GM18507 (cell line): ENCODE data around the gene CX3CL1.

ENCODE experiments used
- DNase-seq: peaks from one replicate; pipeline ENCODE4 v3.0.0; 2011; ENCODE audit warnings: low read depth; ENCODE audit not compliant: insufficient read length; ENCODE audit errors: extremely low spot score
- FAIRE-seq: peaks from 2 replicates; lab custom pipeline; 2011; peaks lifted over from hg19 to GRCh38; lab: Jason Lieb, UNC

CX3CL1 gene

GRCh38 chr16:57380671-57381462, 8.6 kb downstream of the CX3CL1 start:
- peak; percentile 33 for FAIRE-seq
- no peak for DNase-seq

GRCh38 chr16:57381791-57382534, 9.7 kb downstream of the CX3CL1 start:
- FAIRE-seq (no peak), DNase-seq (no peak)

GRCh38 chr16:57382535-57383275, 10.4 kb downstream of the CX3CL1 start:
- no peak for FAIRE-seq
- DNase-seq, result no peak

GRCh38 chr16:57383276-57384247, 11.3 kb downstream of the CX3CL1 start:
- DNase-seq (no peak), FAIRE-seq (no peak)

GRCh38 chr16:57384248-57385070, 12.2 kb downstream of the CX3CL1 start:
- FAIRE-seq (no peak), DNase-seq (no peak)

- DNase-seq (no peak), FAIRE-seq (no peak)
Measured at GRCh38 chr16:57385083-57385482, 12.8 kb downstream of the CX3CL1 start.

GRCh38 chr16:57386381-57386951, 14.2 kb downstream of the CX3CL1 start:
- no peak for DNase-seq
- no peak for FAIRE-seq

GRCh38 chr16:57387598-57388354, 15.5 kb downstream of the CX3CL1 start:
- DNase-seq, result no peak
- FAIRE-seq, result no peak

GRCh38 chr16:57388359-57389086, 16.2 kb downstream of the CX3CL1 start:
- DNase-seq, result no peak
- FAIRE-seq, result peak; percentile 77

- DNase-seq (no peak), FAIRE-seq (no peak)
Measured at GRCh38 chr16:57389087-57389468, 16.8 kb downstream of the CX3CL1 start.

- FAIRE-seq, result no peak
- DNase-seq, result no peak
Measured at GRCh38 chr16:57390636-57391295, 18.5 kb downstream of the CX3CL1 start.

GRCh38 chr16:57391300-57391699, 19.0 kb downstream of the CX3CL1 start:
- no peak for DNase-seq
- no peak for FAIRE-seq

GRCh38 chr16:57391708-57392107, 19.4 kb downstream of the CX3CL1 start:
- FAIRE-seq, result no peak

GRCh38 chr16:57392694-57393093, 20.4 kb downstream of the CX3CL1 start:
- DNase-seq, result no peak
- FAIRE-seq, result no peak

More at GRCh38 chr16:57391708-57392107, 19.4 kb downstream of the CX3CL1 start:
- DNase-seq, result no peak

GRCh38 chr16:57394444-57394843, 22.2 kb downstream of the CX3CL1 start:
- DNase-seq, result no peak
- no peak for FAIRE-seq

GRCh38 chr16:57395026-57395425, 22.7 kb downstream of the CX3CL1 start:
- FAIRE-seq (no peak), DNase-seq (no peak)
